K562 (cell line): Measurements from ENCODE around the gene DIAPH3. TPM values are rescaled to one million over a fixed set of nuclear protein-coding genes. Genes with fewer than 3 reads are reported as not detected.

ENCODE experiments used
- ATAC-seq: fragments of 200-7000 bp; cut with Tn5 transposase; 3 replicates; pipeline ENCODE4 v1.9.1; 2020; ENCODE audit warnings: moderate library complexity
- BruUV-seq: library from RNA; stranded (reverse); fragments of 400-500 nt; replicated peaks from 2 replicates; lab custom pipeline; 2021; lab: Mats Ljungman, UMichigan
- CTCF ChIA-PET: fragments of 300-600 bp; formaldehyde crosslinking; extraction: SDS; loops from one replicate; lab custom pipeline; 2021; ENCODE audit warnings: low intra/inter-chr PET ratio; lab: Yijun Ruan, JAX
- POLR2A ChIA-PET: fragments of 300-600, 350-650 bp; sonication (Branson Sonifier 250); formaldehyde crosslinking; extraction: SDS; loops from one replicate; lab custom pipeline; 2021; ENCODE audit warnings: antibody characterized with exemption, inconsistent platforms; lab: Yijun Ruan, JAX
- DNase-seq, 4 experiments: peaks; one replicate each; pipeline versions ENCODE4 v3.0.0 to v3.0.0-alpha.2; 2011 to 2018; ENCODE audit warnings: low spot score in 3 of 4, mixed read lengths in 3 of 4; ENCODE audit errors: extremely low read depth in 1 of 4
- FAIRE-seq: peaks from 2 replicates; lab custom pipeline; 2011; peaks lifted over from hg19 to GRCh38; lab: Jason Lieb, UNC
- H2AFZ ChIP-seq: 2 replicates; pipeline ENCODE4 v1.6.0; 2011; ENCODE audit warnings: low read depth, low read length, control low read depth, inconsistent platforms
- H3K27ac ChIP-seq: fragments of 200-600 bp; 3 replicates; pipeline ENCODE4 v1.8.0; 2011; ENCODE audit warnings: low read depth, mild to moderate bottlenecking, control low read depth, inconsistent platforms, low read length, moderate library complexity, mixed read lengths; ENCODE audit errors: extremely low read depth
- H3K27me3 ChIP-seq, 2 experiments: fragments of 300-600 bp in 1 of 2; 2 replicates in 1 of 2; 3 replicates in 1 of 2; pipeline versions ENCODE4 v1.6.0 to v1.8.0; 2011; ENCODE audit warnings: inconsistent platforms in 2 of 2, low read length in 2 of 2, mild to moderate bottlenecking in 1 of 2, mixed read lengths in 1 of 2, moderate library complexity in 1 of 2; ENCODE audit not compliant: control insufficient read depth in 2 of 2, insufficient read depth in 2 of 2
- H3K36me3 ChIP-seq: fragments of 300-600 bp; 3 replicates; pipeline ENCODE4 v1.8.0; 2011; ENCODE audit warnings: mild to moderate bottlenecking, low read length, inconsistent platforms; ENCODE audit not compliant: control insufficient read depth, insufficient read depth
- H3K4me1 ChIP-seq, 2 experiments: fragments of 200-600 bp in 1 of 2; replicated peaks in 1 of 2; 2 replicates in 1 of 2; 3 replicates in 1 of 2; pipeline versions ENCODE4 v1.5.1 to v1.8.0; 2011; ENCODE audit warnings: inconsistent platforms in 2 of 2, low read length in 2 of 2, mild to moderate bottlenecking in 1 of 2, mixed read lengths in 1 of 2, moderate library complexity in 1 of 2; ENCODE audit not compliant: control insufficient read depth in 2 of 2, insufficient read depth in 2 of 2
- H3K4me2 ChIP-seq: 2 replicates; pipeline ENCODE4 v1.6.1; 2011; ENCODE audit warnings: low read length, control low read depth, inconsistent platforms, mixed read lengths; ENCODE audit not compliant: insufficient read depth
- H3K4me3 ChIP-seq: fragments of 200-600 bp; sonication (generic), shearing (Covaris generic); 2 replicates; pipeline ENCODE4 v1.5.1; 2016; ENCODE audit warnings: control low read depth, inconsistent platforms
- H3K79me2 ChIP-seq: fragments of 200-600 bp; 3 replicates; pipeline ENCODE4 v1.8.0; 2011; ENCODE audit warnings: low read length, inconsistent platforms; ENCODE audit not compliant: control insufficient read depth, insufficient read depth
- H3K9ac ChIP-seq, 2 experiments: 2 replicates each; pipeline versions ENCODE4 v1.6.0 to v1.6.1; 2011; ENCODE audit warnings: low read depth in 2 of 2, low read length in 2 of 2, control low read depth in 1 of 2, inconsistent platforms in 1 of 2, mild to moderate bottlenecking in 1 of 2, mixed read lengths in 1 of 2; ENCODE audit not compliant: insufficient read depth in 1 of 2
- H3K9me1 ChIP-seq: one replicate; pipeline ENCODE4 v1.6.0; 2011; ENCODE audit warnings: inconsistent platforms, mild to moderate bottlenecking, low read length, moderate library complexity; ENCODE audit not compliant: control insufficient read depth, insufficient read depth
- H3K9me3 ChIP-seq: replicated peaks from 2 replicates; pipeline ENCODE4 v1.5.1; 2011; ENCODE audit warnings: low read depth, low read length, inconsistent platforms; ENCODE audit not compliant: control insufficient read depth, insufficient read depth
- H4K20me1 ChIP-seq: replicated peaks from 2 replicates; pipeline ENCODE4 v1.6.1; 2011; ENCODE audit warnings: low read length, inconsistent platforms, mixed read lengths; ENCODE audit not compliant: control insufficient read depth, insufficient read depth
- CBX8 ChIP-seq: fragments of 200-600 bp; sonication (generic); IDR thresholded peaks from 2 replicates; pipeline ENCODE4 v1.6.1; 2012; ENCODE audit warnings: borderline replicate concordance, mixed run types, low read depth, mild to moderate bottlenecking, moderate library complexity, mixed read lengths, low read length, control low read depth, inconsistent platforms; ENCODE audit not compliant: poor library complexity, severe bottlenecking; ENCODE audit errors: extremely low read depth
- CHD1 ChIP-seq: fragments of 200-600 bp; sonication (generic); IDR thresholded peaks from one replicate; pipeline ENCODE4 v1.6.1; 2012; ENCODE audit warnings: mild to moderate bottlenecking, moderate library complexity, low read length, inconsistent platforms
- HNRNPL ChIP-seq: fragments of 200-400 bp; formaldehyde crosslinking; IDR thresholded peaks from 2 replicates; pipeline ENCODE4 v1.6.1; 2017; ENCODE audit warnings: low read depth, mild to moderate bottlenecking, low read length
- MIER1 ChIP-seq: fragments of 450-650 bp; IDR thresholded peaks from 2 replicates; pipeline ENCODE4 v1.6.1; 2016; ENCODE audit warnings: antibody characterized with exemption, mild to moderate bottlenecking, low read depth
- POLR3G ChIP-seq: IDR thresholded peaks from 2 replicates; pipeline ENCODE4 v1.6.1; 2011; ENCODE audit not compliant: insufficient read length, insufficient replicate concordance; ENCODE audit errors: extremely low read depth
- TAF7 ChIP-seq: fragments of 450-650 bp; IDR thresholded peaks from 2 replicates; pipeline ENCODE4 v1.6.1; 2016; ENCODE audit warnings: missing genetic modification characterization, missing compliant biosample characterization
- ZC3H4 ChIP-seq: sonication (generic); formaldehyde crosslinking; IDR thresholded peaks from 2 replicates; pipeline ENCODE4 v1.9.0; 2021; ENCODE audit warnings: missing genetic modification reagents, borderline replicate concordance
- WGBS: fragments of 100-300 bp; shearing (Covaris generic); methylation state at CpG from one replicate; pipeline ENCODE4 v1.1.6; 2016; ENCODE audit warnings: low coverage, mixed read lengths; ENCODE audit not compliant: insufficient coverage; ENCODE audit errors: missing lambda C conversion rate; 5-methylcytosine and 5-hydroxymethylcytosine counted together
- in situ Hi-C: fragments of 300-500 bp; cut with MboI; formaldehyde crosslinking; loops from 4 replicates; pipeline ENCODE4 v1.15.0; 2018; ENCODE audit warnings: inconsistent platforms, mixed read lengths
- intact Hi-C: fragments of 100-400 bp; cut with micrococcal nuclease; formaldehyde crosslinking; loops from 2 replicates; pipeline ENCODE4 v1.14.2; 2022
- polyA plus RNA-seq, 8 experiments: library from polyadenylated mRNA; depleted of rRNA in 4 of 8; stranded (reverse) in 5 of 8; unstranded in 3 of 8; fragments of >200 nt; fragmentation: Nextera tagmentation in 2 of 8; fragmentation: Illumina TruSeq in 1 of 8; extraction: Ambion mirVana in 2 of 8; extraction: Trizol in 1 of 8; gene quantifications; 2 replicates each; pipeline versions ENCODE4 v1.2.1 to v1.2.3, GENCODE V29; 2011 to 2014; ENCODE audit warnings: inconsistent platforms in 1 of 8, missing spikeins in 1 of 8
- total RNA-seq, 7 experiments: library from RNA; depleted of rRNA in 6 of 7; stranded (reverse); fragments of >200 nt in 6 of 7; fragmentation: Illumina TruSeq in 2 of 7; extraction: Trizol in 2 of 7; gene quantifications; 2 replicates each; pipeline versions ENCODE4 v1.2.1 to v1.2.3, GENCODE V29; 2011 to 2021; ENCODE audit warnings: low replicate concordance in 1 of 7
- TF ChIP-seq, protein P1 (sequence below): fragments of 450-650 bp; IDR thresholded peaks from 2 replicates; pipeline ENCODE4 v1.6.1; 2016; ENCODE audit warnings: mild to moderate bottlenecking
- TF ChIP-seq, protein P2 (sequence below), 2 experiments: IDR thresholded peaks in 1 of 2; conservative IDR thresholded peaks in 1 of 2; 2 replicates each; pipeline ENCODE4 v1.6.1; 2016; ENCODE audit warnings: low read depth in 2 of 2, mild to moderate bottlenecking in 1 of 2, missing compliant biosample characterization in 1 of 2, missing genetic modification characterization in 1 of 2, moderate library complexity in 1 of 2
- TF ChIP-seq, protein P3 (sequence below): sonication (generic); formaldehyde crosslinking; IDR thresholded peaks from 2 replicates; pipeline ENCODE4 v1.8.1; 2022; ENCODE audit warnings: missing genetic modification reagents
- TF ChIP-seq, protein P4 (sequence below): fragments of 250-450 bp; sonication (Bioruptor Pico); IDR thresholded peaks from 2 replicates; pipeline ENCODE4 v1.4.0; 2020

Gene DIAPH3
- total and polyA plus RNA-seq, 9 of the 15 experiments (the other 6 are each of a cell fraction or from before 2014, with no cell fraction given) = 9.0 to 18.7 (median 14.7) TPM

DNA sequence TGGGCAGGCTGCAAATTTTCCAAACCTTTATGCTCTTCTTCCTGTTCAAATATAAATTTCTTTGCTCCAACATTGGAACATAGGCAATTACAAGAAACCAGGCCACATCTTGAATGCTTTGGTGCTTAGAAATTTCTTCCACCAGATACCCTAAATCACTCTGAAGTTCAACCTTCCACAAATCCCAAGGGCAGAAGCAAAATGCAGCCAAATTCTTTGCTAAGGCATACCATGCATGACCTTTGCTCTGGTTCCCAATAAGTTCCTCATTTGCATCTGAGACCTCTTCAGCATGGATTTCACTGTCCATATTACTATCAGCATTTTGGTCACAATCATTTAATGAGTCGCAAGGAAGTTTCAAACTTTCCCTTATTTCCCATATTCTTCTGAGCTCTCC is 130.9 kb downstream of the DIAPH3 start (continued):
- TF ChIP-seq HNRNPL (no peak), MIER1 (no peak), CBX8 (no peak), CHD1 (no peak), ZC3H4 (no peak)
- TF ChIP-seq, protein P1, sequence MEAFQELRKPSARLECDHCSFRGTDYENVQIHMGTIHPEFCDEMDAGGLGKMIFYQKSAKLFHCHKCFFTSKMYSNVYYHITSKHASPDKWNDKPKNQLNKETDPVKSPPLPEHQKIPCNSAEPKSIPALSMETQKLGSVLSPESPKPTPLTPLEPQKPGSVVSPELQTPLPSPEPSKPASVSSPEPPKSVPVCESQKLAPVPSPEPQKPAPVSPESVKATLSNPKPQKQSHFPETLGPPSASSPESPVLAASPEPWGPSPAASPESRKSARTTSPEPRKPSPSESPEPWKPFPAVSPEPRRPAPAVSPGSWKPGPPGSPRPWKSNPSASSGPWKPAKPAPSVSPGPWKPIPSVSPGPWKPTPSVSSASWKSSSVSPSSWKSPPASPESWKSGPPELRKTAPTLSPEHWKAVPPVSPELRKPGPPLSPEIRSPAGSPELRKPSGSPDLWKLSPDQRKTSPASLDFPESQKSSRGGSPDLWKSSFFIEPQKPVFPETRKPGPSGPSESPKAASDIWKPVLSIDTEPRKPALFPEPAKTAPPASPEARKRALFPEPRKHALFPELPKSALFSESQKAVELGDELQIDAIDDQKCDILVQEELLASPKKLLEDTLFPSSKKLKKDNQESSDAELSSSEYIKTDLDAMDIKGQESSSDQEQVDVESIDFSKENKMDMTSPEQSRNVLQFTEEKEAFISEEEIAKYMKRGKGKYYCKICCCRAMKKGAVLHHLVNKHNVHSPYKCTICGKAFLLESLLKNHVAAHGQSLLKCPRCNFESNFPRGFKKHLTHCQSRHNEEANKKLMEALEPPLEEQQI = no peak

DNA sequence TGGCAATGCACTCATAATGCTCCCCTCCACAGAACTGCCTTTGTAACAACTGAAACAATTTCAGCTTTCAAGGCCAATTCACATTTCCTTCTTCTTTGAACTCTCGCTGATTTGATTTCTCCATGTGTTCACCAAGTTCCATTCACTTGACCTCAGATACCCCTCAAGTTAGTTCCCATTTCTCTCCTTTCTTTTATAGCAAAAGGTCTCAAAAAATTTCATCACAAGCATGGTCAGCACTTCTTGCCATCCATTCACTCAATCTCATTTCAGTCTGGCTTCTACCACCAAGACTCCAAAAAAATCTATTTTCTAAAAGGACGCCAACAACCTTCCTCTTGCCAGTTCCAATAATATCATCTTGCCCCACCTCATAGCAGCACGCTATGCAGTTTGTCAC is 135.7 kb downstream of the DIAPH3 start:
- H2AFZ ChIP-seq = no peak overlapping the region
- TF ChIP-seq, protein P2, sequence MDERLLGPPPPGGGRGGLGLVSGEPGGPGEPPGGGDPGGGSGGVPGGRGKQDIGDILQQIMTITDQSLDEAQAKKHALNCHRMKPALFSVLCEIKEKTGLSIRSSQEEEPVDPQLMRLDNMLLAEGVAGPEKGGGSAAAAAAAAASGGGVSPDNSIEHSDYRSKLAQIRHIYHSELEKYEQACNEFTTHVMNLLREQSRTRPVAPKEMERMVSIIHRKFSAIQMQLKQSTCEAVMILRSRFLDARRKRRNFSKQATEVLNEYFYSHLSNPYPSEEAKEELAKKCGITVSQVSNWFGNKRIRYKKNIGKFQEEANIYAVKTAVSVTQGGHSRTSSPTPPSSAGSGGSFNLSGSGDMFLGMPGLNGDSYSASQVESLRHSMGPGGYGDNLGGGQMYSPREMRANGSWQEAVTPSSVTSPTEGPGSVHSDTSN (CRISPR knock-in tag; IDR thresholded peaks at IDR 0.05; ENCODE audit: low read depth) = no peak
- TF ChIP-seq, protein P2 (tag; conservative IDR thresholded peaks at IDR 0.05; ENCODE audit: low read depth) = no peak
- TF ChIP-seq TAF7 (no peak), POLR3G (no peak)
- TF ChIP-seq, protein P3, sequence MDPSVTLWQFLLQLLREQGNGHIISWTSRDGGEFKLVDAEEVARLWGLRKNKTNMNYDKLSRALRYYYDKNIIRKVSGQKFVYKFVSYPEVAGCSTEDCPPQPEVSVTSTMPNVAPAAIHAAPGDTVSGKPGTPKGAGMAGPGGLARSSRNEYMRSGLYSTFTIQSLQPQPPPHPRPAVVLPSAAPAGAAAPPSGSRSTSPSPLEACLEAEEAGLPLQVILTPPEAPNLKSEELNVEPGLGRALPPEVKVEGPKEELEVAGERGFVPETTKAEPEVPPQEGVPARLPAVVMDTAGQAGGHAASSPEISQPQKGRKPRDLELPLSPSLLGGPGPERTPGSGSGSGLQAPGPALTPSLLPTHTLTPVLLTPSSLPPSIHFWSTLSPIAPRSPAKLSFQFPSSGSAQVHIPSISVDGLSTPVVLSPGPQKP = no peak
- TF ChIP-seq, protein P4, sequence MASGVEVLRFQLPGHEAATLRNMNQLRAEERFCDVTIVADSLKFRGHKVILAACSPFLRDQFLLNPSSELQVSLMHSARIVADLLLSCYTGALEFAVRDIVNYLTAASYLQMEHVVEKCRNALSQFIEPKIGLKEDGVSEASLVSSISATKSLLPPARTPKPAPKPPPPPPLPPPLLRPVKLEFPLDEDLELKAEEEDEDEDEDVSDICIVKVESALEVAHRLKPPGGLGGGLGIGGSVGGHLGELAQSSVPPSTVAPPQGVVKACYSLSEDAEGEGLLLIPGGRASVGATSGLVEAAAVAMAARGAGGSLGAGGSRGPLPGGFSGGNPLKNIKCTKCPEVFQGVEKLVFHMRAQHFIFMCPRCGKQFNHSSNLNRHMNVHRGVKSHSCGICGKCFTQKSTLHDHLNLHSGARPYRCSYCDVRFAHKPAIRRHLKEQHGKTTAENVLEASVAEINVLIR (CRISPR knock-in tag) = no peak
- TF ChIP-seq, all 486 proteins: peak for 0
- ATAC-seq (no peak), DNase-seq (no peak), FAIRE-seq (no peak)
- Histone ChIP-seq H3K27me3 (no peaks in the 10 kb centered on the region), H3K9me1 (no peaks in the 10 kb centered on the region), H3K4me2 (no peak overlapping the region), H3K4me3 (no peak overlapping the region), H3K9me3 (no peaks in the 10 kb centered on the region), H3K36me3 (no peaks in the 10 kb centered on the region), H4K20me1 (no peaks in the 10 kb centered on the region), H3K9ac (no peak overlapping the region), H3K27ac (no peak overlapping the region), H3K4me1 (no peaks in the 10 kb centered on the region), H3K79me2 (no peaks in the 10 kb centered on the region)
- in situ Hi-C loops (no loop called here), intact Hi-C loops (no loop called here)
- BruUV-seq = no TSS peak
- WGBS = 92% methylated on average over 3 of the region's 3 CpGs
- ChIA-PET CTCF (no interaction called here), POLR2A (no interaction called here)
